Esophagus squamous epithelium (tissue), 5 donors: Measurements from ENCODE around the gene SPPL2C. TPM values are rescaled to one million over a fixed set of nuclear protein-coding genes. Genes with fewer than 3 reads are reported as not detected.

Source experiments
- DNase-seq: peaks from one replicate; lab custom pipeline; 2025; lab: John Stamatoyannopoulos, UW
- H3K27ac ChIP-seq, 4 donors: fragments of 200-600 bp; sonication (generic); one replicate each; pipeline ENCODE4 v1.5.1; 2016 to 2019; ENCODE audit warnings: mild to moderate bottlenecking in 1 of 4
- H3K27me3 ChIP-seq, 4 donors: fragments of 200-600 bp; sonication (generic); 1 replicate in 3 of 4; 2 replicates in 1 of 4; pipeline versions ENCODE4 v1.5.1 to v1.6.0; 2017 to 2021; ENCODE audit warnings: antibody characterized with exemption in 1 of 4
- H3K36me3 ChIP-seq, 3 donors: fragments of 200-600 bp; sonication (generic); one replicate each; pipeline ENCODE4 v1.5.1; 2016 to 2019
- H3K4me1 ChIP-seq, 3 donors: fragments of 200-600 bp; sonication (generic); one replicate each; pipeline ENCODE4 v1.5.1; 2017 to 2019
- H3K4me3 ChIP-seq, 4 donors: fragments of 200-600 bp; sonication (generic); 1 replicate in 3 of 4; 2 replicates in 1 of 4; pipeline ENCODE4 v1.5.1; 2016 to 2019; ENCODE audit warnings: mild to moderate bottlenecking in 2 of 4, moderate library complexity in 1 of 4
- H3K9me3 ChIP-seq, 3 donors: fragments of 200-600 bp; sonication (generic); one replicate each; pipeline ENCODE4 v1.5.1; 2016 to 2019
- CTCF ChIP-seq, 6 experiments: fragments of 450-650 bp in 4 of 6; fragments of 200-600 bp in 2 of 6; sonication (generic) in 2 of 6; IDR thresholded peaks; one replicate each; pipeline ENCODE4 v1.5.1; 2016 to 2019; ENCODE audit warnings: antibody characterized with exemption in 6 of 6, mild to moderate bottlenecking in 4 of 6, moderate library complexity in 4 of 6
- POLR2A ChIP-seq, 4 donors: fragments of 450-650 bp; IDR thresholded peaks; one replicate each; pipeline ENCODE4 v1.6.1; 2017; ENCODE audit warnings: antibody characterized with exemption in 4 of 4, mild to moderate bottlenecking in 4 of 4, moderate library complexity in 3 of 4
- WGBS, 2 donors: methylation state at CpG; one replicate each; pipeline ENCODE4 v1.1.5; 2018; 5-methylcytosine and 5-hydroxymethylcytosine counted together
- intact Hi-C: fragments of 100-400 bp; cut with DNase I; formaldehyde crosslinking; loops from one replicate; pipeline ENCODE4 v1.15.0; 2022
- total RNA-seq, 4 donors: library from RNA; depleted of rRNA; stranded (reverse); fragments of >200 nt; gene quantifications; one replicate each; pipeline ENCODE4 v1.1.0, GENCODE V29; 2016
- donor health status: DM: yes; HTN: yes; CAD: no.

The SPPL2C gene
- total RNA-seq, 4 donors from 2014 or later: not detected

GRCh38 chr17:45848405-45848804 lies 3.7 kb downstream of the SPPL2C start:
- no peak overlapping the region for H3K27ac ChIP-seq
- H3K9me3 ChIP-seq: no peaks in the 10 kb centered on the region
- H3K4me3 ChIP-seq: no peak overlapping the region
- H3K4me1 ChIP-seq: peaks cover 0 to 3% (median 0%) of the 10 kb centered on the region in 3 donors
- no peak for DNase-seq
- no peaks in the 10 kb centered on the region for H3K36me3 ChIP-seq
- TF ChIP-seq POLR2A (IDR thresholded peaks at IDR 0.05): no peak
- TF ChIP-seq CTCF (IDR thresholded peaks at IDR 0.05): no peak
- H3K27me3 ChIP-seq: peaks cover 0 to 39% (median 0%) of the 10 kb centered on the region in 4 donors
- 86 to 92% methylated on average over 7 to 8 of the region's 9 CpGs for WGBS, 2 donors
- intact Hi-C loops: no loop called here

GRCh38 chr17:45848868-45849535 lies 4.3 kb downstream of the SPPL2C start:
- peaks cover 0 to 45% (median 0%) of the 10 kb centered on the region in 4 donors for H3K27me3 ChIP-seq
- no peaks in the 10 kb centered on the region for H3K36me3 ChIP-seq
- DNase-seq: no peak
- H3K27ac ChIP-seq: no peak overlapping the region
- H3K4me3 ChIP-seq: no peak overlapping the region
- TF ChIP-seq POLR2A (IDR thresholded peaks at IDR 0.05) (no peak), CTCF (IDR thresholded peaks at IDR 0.05) (no peak)
- WGBS, 2 donors: 20 to 29% methylated on average over 1 of the region's 15 CpGs
- H3K4me1 ChIP-seq: peaks cover 0 to 3% (median 0%) of the 10 kb centered on the region in 3 donors
- no peaks in the 10 kb centered on the region for H3K9me3 ChIP-seq
- intact Hi-C loops: no loop called here

- Histone ChIP-seq H3K36me3 (no peaks in the 10 kb centered on the region), H3K27ac (no peak overlapping the region), H3K9me3 (no peaks in the 10 kb centered on the region), H3K4me3 (no peak overlapping the region), H3K4me1 (peaks cover 0 to 3% (median 0%) of the 10 kb centered on the region in 3 donors), H3K27me3 (peaks cover 0 to 51% (median 0%) of the 10 kb centered on the region in 4 donors)
- intact Hi-C loops: no loop called here
- WGBS, 2 donors: 74 to 84% methylated on average over 4 to 7 of the region's 7 CpGs
- TF ChIP-seq POLR2A (IDR thresholded peaks at IDR 0.05) (no peak), CTCF (IDR thresholded peaks at IDR 0.05) (no peak)
- DNase-seq: no peak
These were observed 4.9 kb downstream of the SPPL2C start for GRCh38 chr17:45849536-45849990.

GRCh38 chr17:45850011-45850410 lies 5.3 kb downstream of the SPPL2C start:
- no peaks in the 10 kb centered on the region for H3K36me3 ChIP-seq
- WGBS, 2 donors: 57 to 67% methylated on average over 2 of the region's 4 CpGs
- intact Hi-C loops: no loop called here
- H3K4me1 ChIP-seq: peaks cover 0 to 3% (median 0%) of the 10 kb centered on the region in 3 donors
- no peak overlapping the region for H3K4me3 ChIP-seq
- TF ChIP-seq CTCF (IDR thresholded peaks at IDR 0.05) (no peak), POLR2A (IDR thresholded peaks at IDR 0.05) (no peak)
- peaks cover 0 to 53% (median 0%) of the 10 kb centered on the region in 4 donors for H3K27me3 ChIP-seq
- H3K27ac ChIP-seq: no peak overlapping the region
- no peak for DNase-seq
- H3K9me3 ChIP-seq: no peaks in the 10 kb centered on the region

DNA sequence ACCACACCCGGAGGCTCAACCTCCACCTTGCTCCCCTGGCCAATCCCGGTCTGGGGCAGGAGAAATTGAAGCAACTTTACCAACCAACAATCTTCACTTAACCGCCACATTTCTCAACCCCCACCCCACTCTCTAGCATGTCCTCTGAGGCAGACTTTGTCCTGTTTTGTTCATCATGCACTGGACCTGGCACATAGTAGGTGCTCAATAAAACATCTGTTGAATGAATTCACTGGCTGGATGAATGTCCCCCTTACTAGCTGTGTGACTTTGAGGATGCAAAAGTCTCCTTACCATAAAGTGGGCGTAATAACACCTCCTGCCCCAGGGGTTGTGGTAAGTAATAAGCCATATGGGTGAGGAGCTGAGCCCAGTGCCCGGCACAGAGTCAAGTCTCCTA lies 5.8 kb downstream of the SPPL2C start:
- TF ChIP-seq CTCF (IDR thresholded peaks at IDR 0.05) (no peak), POLR2A (IDR thresholded peaks at IDR 0.05) (no peak)
- intact Hi-C loops: no loop called here

More for the DNA sequence above, 5.8 kb downstream of the SPPL2C start:
- no peak for DNase-seq
- no peaks in the 10 kb centered on the region for H3K9me3 ChIP-seq
- H3K36me3 ChIP-seq: no peaks in the 10 kb centered on the region
- peaks cover 0 to 3% (median 0%) of the 10 kb centered on the region in 3 donors for H3K4me1 ChIP-seq
- H3K4me3 ChIP-seq: no peak overlapping the region
- H3K27me3 ChIP-seq: peaks cover 0 to 53% (median 0%) of the 10 kb centered on the region in 4 donors
- no peak overlapping the region for H3K27ac ChIP-seq
- WGBS, 2 donors: 71 to 76% methylated on average over 5 of the region's 5 CpGs
